ELF-1 (cell line): ENCODE data around the gene SORD.
A peak's percentile ranks its signal among the peaks of the same experiment; 100 is the strongest.
"Not testable (repeated sequence)": the region's sequence is repeated elsewhere in the genome, so short reads cannot be mapped to it uniquely, and the experiment has no call there.

Source experiments
- DNase-seq: peaks from one replicate; pipeline ENCODE4 v3.0.0-alpha.2; 2016; ENCODE audit warnings: low read depth, low spot score

Gene SORD

DNA sequence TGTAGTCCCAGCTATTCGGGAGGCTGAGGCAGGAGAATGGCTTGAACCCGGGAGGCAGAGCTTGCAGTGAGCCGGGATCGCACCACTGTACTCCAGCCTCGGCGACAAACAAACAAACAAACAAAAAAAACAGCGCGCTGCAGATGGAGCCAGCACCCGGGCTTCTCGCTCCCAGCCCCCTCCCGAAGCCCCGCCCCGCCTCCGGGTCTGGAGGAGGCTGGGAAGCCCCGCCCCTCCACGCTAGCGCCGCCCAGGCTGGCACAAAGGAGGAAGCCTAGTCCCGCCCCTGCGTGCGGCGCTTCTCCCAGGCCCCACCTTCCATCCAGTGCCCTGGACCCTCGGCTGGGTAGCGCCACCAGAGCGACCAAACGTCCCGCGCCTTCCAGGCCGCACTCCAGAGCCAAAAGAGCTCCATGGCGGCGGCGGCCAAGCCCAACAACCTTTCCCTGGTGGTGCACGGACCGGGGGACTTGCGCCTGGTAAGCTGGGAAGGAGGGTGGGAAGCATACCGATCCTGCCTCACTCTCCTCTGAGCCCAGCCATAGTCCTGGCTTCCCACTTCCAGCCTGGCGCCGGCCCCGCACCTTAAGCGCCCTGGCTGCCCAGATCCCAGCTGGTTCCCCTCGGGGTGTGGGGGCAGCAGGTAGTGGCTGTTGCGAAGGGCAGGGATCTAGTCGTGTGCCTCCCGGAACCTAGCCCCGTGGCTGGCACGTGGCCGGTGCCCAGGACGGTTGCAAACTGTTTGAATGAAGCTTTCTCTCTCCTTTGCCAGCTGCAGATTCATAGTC lies at the start of gene SORD:
Gene SORD, plus strand, starts transcription at position 325 of the 788 bp plus-strand sequence. Its CDS starts 89 bp downstream, at position 414.
- DNase-seq = peak; percentile 96

- not testable (repeated sequence) for DNase-seq
These were observed 46.8 kb upstream of the SORD start for GRCh38 chr15:44976183-44976582.

- DNase-seq = not testable (repeated sequence)
These were observed 45.2 kb upstream of the SORD start for GRCh38 chr15:44977781-44978180.

DNA sequence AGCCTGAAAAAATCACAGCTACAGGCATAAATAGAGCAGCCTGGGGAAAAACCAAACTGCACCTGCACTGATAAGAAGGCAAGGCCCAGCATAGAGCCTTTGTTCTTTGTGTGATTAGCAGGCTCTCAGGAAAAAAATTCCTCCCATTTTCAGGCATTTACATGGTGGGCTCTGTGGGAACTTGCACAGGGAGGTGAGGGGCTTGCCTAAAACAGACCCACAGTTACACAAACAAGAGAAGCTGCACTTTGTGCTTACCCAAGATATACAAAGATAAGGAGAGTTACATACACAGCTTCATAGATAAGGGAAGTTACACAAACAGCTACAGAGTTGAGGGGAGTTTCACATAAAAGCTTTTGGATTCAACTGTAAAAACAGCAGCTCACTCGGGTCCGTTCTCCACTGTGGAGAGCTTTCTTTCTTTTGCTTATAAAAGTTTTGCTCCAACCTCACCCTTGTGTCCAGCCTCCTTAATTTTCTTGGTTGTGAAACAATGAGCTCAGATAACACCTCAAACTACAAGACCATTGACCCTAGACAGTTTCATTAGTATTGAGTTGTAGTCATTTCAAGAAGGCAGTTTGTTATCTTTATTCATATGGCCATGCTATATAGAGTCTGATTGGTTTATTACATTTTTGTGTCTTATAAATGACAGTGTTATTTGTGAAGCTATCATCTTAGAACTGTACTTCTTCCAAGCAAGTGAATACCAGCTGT lies 43.2 kb upstream of the SORD start:
- DNase-seq = peak; percentile 31

GRCh38 chr15:44984144-44984543 lies 38.9 kb upstream of the SORD start:
- not testable (repeated sequence) for DNase-seq

DNA sequence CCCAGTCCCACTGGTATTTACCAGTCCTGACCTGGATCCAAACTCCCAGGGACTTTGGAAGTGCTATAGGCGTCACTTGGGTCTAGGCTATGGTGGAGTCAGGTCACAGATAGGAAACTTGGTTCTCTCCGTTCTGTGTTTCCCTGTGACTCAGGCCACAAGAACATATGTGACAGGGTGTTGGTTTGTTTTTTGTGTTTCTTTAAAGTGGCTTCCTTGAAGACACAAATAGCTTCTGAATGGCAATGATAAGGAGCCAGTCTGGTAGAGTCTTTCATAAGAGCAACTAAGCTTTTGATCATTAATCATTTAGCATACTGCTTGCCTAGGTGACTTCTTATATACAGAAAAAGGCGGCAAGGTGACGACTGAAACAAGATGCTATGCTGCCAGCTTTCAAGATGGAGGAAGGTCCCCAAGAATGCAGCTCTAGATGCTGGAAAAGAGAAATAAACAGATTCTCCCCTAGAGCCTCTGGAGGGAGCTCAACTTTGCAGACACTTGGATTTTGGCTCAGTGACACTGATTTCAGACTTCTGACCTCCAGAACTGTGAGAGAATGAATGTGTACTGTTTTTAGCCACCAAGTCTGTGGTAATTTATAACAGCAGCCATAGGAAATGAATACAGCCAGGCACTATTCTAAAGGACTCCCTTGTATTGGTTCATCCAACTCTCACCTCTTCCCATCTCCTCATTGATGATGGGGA lies 36.5 kb upstream of the SORD start:
- not testable (repeated sequence) for DNase-seq

DNA sequence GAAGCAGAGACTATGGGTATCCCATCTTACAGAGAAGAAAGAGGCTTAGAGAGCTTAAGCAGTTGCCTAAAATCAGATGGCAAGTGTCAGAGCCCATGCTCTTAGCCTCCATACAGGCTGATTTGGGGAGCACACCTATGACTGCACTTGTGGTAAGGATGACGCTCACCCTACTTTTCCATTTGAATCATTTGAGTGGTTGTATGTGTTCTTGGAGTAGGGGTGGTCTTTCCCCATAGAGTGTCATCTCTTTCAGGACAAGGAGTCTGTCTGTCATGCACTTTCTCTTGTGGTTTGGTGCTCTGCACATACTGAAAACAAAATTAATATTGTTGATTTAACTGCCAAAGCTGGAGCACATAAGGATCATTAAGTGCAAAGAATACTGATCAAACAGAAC lies 35.3 kb upstream of the SORD start:
- not testable (repeated sequence) for DNase-seq

GRCh38 chr15:44988184-44988869 lies 34.7 kb upstream of the SORD start:
- not testable (repeated sequence) for DNase-seq

DNA sequence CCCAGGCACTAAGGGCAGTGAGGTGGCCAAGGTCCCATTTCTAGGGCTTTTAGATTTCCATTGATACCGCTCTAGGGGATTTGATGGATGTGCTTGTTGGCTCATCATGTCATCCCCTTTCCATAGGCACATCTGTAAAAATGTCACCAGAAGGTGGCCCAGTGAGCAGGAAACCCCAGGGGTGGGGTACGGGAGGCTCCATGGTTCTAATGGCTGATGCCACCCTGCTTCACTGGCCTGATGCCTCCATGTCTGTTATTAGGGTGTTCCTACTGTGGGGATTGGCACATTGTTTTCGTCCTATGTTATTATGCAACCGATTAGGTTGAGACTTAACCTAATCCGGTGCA lies 34.1 kb upstream of the SORD start:
- not testable (repeated sequence) for DNase-seq

DNA sequence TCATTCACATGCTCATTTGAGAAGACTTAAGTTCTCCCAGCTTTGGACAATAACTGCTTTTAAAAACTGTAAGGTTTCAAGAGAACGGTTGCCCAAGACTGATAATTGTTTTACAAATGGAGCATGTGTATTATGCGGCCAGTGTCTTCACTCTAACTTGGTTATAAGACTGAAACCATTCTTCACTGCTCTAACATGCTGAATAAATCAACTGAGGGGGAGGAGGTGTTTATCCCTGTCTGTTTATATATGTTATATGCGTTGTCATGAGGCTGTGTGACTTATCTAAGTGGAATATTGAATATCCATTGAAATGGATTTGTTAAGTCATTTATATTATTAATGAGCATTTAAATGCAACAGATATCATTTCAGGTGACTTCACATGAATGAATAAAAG lies 25.4 kb upstream of the SORD start:
- not testable (repeated sequence) for DNase-seq

DNA sequence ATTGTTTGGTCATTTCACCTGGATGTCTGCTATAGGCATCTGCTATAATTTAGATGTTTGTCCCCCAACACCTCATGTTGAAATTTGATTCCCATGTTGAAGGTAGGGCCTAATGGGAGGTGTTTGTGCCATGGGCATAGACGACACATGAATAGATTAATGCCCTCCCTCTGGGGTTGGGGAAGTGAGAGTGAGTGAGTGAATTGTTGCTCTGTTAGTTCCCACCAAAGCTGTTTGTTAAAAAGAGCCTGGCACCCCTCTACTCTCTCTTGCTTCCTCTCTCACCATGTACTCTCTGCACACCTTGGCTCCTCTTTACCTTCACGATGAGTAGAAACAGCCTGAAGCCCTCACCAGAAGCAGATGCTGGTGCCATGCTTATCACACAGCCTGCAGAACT lies 23.9 kb upstream of the SORD start:
- no peak for DNase-seq

GRCh38 chr15:45001180-45001579 lies 21.8 kb upstream of the SORD start:
- not testable (repeated sequence) for DNase-seq

DNA sequence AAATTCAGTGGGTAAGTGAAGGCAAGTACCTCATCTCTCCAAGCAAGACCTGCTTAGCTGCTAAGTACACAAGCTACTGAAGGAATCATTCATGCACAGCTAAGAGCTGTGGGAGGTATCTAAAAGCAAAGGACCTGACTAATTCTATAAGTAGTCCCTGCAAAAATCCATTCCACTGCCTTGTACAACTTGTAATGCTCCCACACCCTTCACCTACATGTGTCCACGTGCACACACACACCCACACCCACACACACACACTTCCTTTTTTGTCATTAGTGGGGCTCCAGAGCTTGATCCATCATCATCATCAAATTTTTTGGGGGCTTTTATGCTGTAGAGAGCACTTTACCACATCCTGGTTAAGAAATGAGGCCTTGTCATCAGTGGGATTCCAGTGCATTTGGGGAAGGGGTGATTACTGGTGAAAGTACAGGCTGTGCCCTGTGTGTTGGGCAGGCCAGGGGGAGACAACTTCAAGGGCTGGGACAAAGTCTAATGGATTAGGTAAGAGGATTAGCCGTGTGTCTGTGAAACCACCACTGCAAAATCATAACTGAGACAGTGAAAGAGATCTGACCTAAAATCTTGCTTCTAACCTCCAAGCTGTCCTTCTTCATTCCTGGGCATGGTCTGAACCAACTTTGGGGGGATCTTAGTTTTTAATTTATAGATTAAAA lies 19.1 kb upstream of the SORD start:
- DNase-seq = not testable (repeated sequence)

- DNase-seq = not testable (repeated sequence)
These were observed 18.3 kb upstream of the SORD start for GRCh38 chr15:45004590-45005175.

GRCh38 chr15:45009046-45009445 lies 13.9 kb upstream of the SORD start:
- no peak for DNase-seq

GRCh38 chr15:45015114-45015513 lies 7.9 kb upstream of the SORD start:
- not testable (repeated sequence) for DNase-seq

GRCh38 chr15:45020222-45020900 lies 2.6 kb upstream of the SORD start:
- DNase-seq = not testable (repeated sequence)

DNA sequence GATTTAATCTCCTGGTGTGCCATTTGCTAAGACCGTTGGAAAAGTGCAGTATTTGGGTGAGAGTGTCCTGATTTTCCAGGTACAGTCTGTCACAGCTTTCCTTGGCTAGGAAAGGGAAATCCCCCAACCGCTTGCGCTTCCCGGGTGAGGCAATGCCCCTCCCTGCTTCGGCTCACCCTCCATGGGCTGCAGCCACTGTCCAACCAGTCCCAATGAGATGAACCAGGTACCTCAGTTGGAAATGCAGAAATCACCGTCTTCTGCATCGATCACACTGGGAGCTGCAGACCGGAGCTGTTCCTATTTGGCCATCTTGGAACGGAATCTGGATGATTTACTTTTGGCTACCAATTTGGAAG lies 2.1 kb upstream of the SORD start:
- DNase-seq = not testable (repeated sequence)

- DNase-seq = no peak
These were observed 1.6 kb upstream of the SORD start for GRCh38 chr15:45021348-45021747.

GRCh38 chr15:45023659-45024225 lies 747 bp downstream of the SORD start:
- DNase-seq = no peak
